ENCODE measurements around the gene APH1B. TPM values are rescaled to one million over a fixed set of nuclear protein-coding genes. Genes with fewer than 3 reads are reported as not detected.

The APH1B gene
- total RNA-seq, 2 donors from 2014 or later = 24.4 to 30.6 TPM

DNA sequence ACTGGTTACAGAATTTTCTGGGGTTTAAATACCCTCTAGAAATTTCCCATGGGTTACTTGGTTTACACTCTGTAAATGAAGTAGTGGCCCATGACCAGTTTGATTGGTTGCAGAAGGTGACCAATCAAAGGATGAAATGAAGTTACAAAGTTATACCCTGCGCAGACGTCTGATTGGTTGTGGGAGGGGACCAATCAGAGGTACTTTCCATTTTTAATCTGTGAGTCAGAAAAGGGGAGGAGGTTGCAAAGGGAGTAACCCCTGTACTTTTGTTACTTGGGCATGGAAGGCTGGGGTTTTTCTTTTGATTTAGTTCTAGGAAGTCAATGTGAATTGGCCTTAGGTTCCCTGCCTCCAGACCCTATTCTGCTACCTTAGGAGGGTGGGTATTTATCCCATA is 18.7 kb upstream of the APH1B start:
- H3K27ac Mint-ChIP-seq = no peak overlapping the region
- ATAC-seq (replicated peaks in 1 of 2) (peak; percentile 41 to 66), DNase-seq (no peak)
- H3K4me3 Mint-ChIP-seq = no peak overlapping the region
- no peaks in the 10 kb centered on the region for H3K9me3 Mint-ChIP-seq
- peaks cover 19% of the 10 kb centered on the region for H3K4me1 Mint-ChIP-seq (ENCODE audit: low read depth)
- H3K36me3 Mint-ChIP-seq (ENCODE audit: insufficient read depth in 2 of 2) = peaks cover 11 to 40% of the 10 kb centered on the region in 2 donors
- no peaks in the 10 kb centered on the region for H3K27me3 Mint-ChIP-seq (ENCODE audit: low read depth)

- peaks cover 9 to 47% of the 10 kb centered on the region in 2 donors for H3K36me3 Mint-ChIP-seq (ENCODE audit: insufficient read depth in 2 of 2)
- H3K27ac Mint-ChIP-seq = no peak overlapping the region
- peaks cover 6% of the 10 kb centered on the region for H3K4me1 Mint-ChIP-seq (ENCODE audit: low read depth)
Observed at GRCh38 chr15:63260791-63261190, 16.6 kb upstream of the APH1B start.

DNA sequence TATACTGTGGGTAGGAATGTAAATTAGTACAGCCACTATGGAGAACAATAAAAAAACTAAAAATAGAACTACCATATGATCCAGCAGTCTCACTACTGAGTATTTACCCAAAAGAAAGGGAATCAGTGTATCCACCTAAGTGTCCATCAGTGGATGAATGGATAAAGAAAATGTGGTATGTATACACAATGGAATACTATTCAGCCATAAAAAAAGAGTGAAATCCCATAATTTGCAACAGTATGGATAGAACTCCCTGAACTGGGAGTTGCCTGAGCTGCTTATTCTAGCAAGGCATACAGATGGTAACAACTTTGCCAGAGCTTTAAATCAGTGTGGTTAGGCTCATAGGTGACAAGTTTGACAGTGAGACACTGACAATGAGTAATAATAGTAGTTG is 16.1 kb upstream of the APH1B start:
- Mint-ChIP-seq H3K27ac (peak overlapping the region; percentile 2), H3K9me3 (no peaks in the 10 kb centered on the region), H3K27me3 (ENCODE audit: low read depth) (no peaks in the 10 kb centered on the region), H3K36me3 (ENCODE audit: insufficient read depth in 2 of 2) (peaks cover 9 to 46% of the 10 kb centered on the region in 2 donors), H3K4me3 (no peak overlapping the region), H3K4me1 (ENCODE audit: low read depth) (peaks cover 6% of the 10 kb centered on the region)
- no peak for DNase-seq
- ATAC-seq (replicated peaks in 1 of 2) = no peak

More at GRCh38 chr15:63260791-63261190, 16.6 kb upstream of the APH1B start:
- H3K27me3 Mint-ChIP-seq (ENCODE audit: low read depth) = no peaks in the 10 kb centered on the region
- H3K4me3 Mint-ChIP-seq = no peak overlapping the region
- DNase-seq = no peak
- ATAC-seq (replicated peaks in 1 of 2) = no peak
- H3K9me3 Mint-ChIP-seq = no peaks in the 10 kb centered on the region

- no peak overlapping the region for H3K4me3 Mint-ChIP-seq
Observed at GRCh38 chr15:63263519-63263918, 13.9 kb upstream of the APH1B start.

DNA sequence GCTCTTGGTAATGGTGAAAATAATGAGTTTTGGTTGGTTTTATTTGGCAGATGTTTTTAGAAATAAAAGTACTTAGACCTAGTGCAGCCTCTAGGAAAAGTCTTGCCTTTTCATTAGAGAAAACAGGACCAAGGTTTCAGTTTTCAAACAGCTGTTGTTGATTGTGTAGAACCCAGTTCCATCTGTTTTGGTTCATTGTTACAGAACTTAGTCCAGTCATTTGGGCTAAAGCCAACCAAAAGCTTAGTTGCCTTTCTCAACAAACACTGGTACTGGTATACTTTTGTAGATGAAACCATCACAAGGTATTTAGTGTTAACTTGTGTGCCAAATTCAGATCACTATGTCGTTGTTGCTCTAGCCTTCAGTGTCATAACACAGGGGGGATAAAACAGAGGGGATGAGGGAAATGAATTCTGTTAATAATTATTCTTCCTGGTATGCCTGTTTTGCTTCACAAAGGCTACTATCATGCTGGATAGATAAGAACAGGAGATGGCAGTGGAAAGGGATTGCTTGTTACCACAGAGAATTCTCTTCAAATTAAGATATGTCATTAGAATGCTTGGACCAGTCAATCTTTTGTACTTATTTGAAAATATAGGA is 12.6 kb upstream of the APH1B start:
- H3K4me3 Mint-ChIP-seq = no peak overlapping the region
- no peaks in the 10 kb centered on the region for H3K27me3 Mint-ChIP-seq (ENCODE audit: low read depth)
- ATAC-seq (replicated peaks in 1 of 2) (no peak), DNase-seq (no peak)
- H3K36me3 Mint-ChIP-seq (ENCODE audit: insufficient read depth in 2 of 2) = peaks cover 8 to 47% of the 10 kb centered on the region in 2 donors
- no peaks in the 10 kb centered on the region for H3K4me1 Mint-ChIP-seq (ENCODE audit: low read depth)
- no peaks in the 10 kb centered on the region for H3K9me3 Mint-ChIP-seq
- H3K27ac Mint-ChIP-seq = peak overlapping the region; percentile 56

More at GRCh38 chr15:63263519-63263918, 13.9 kb upstream of the APH1B start:
- Mint-ChIP-seq H3K27ac (no peak overlapping the region), H3K9me3 (no peaks in the 10 kb centered on the region), H3K36me3 (ENCODE audit: insufficient read depth in 2 of 2) (peaks cover 8 to 43% of the 10 kb centered on the region in 2 donors), H3K4me1 (ENCODE audit: low read depth) (peaks cover 1% of the 10 kb centered on the region), H3K27me3 (ENCODE audit: low read depth) (no peaks in the 10 kb centered on the region)
- no peak for DNase-seq
- ATAC-seq (replicated peaks in 1 of 2) = no peak

- DNase-seq (no peak), ATAC-seq (replicated peaks in 1 of 2) (no peak)
- Mint-ChIP-seq H3K4me3 (peak overlapping the region; percentile 5 to 35), H3K27ac (peak overlapping the region; percentile 5), H3K36me3 (ENCODE audit: insufficient read depth in 2 of 2) (peaks cover 2 to 10% of the 10 kb centered on the region in 2 donors), H3K4me1 (ENCODE audit: low read depth) (peaks cover 48% of the 10 kb centered on the region), H3K9me3 (no peaks in the 10 kb centered on the region), H3K27me3 (ENCODE audit: low read depth) (no peaks in the 10 kb centered on the region)
Observed at GRCh38 chr15:63274427-63274826, 3.0 kb upstream of the APH1B start.

- Mint-ChIP-seq H3K27ac (peak overlapping the region; percentile 97), H3K4me3 (peak overlapping the region; percentile 88 to 93)
- no peak for ATAC-seq (replicated peaks in 1 of 2)
Observed at GRCh38 chr15:63276342-63277037, 915 bp upstream of the APH1B start.

DNA sequence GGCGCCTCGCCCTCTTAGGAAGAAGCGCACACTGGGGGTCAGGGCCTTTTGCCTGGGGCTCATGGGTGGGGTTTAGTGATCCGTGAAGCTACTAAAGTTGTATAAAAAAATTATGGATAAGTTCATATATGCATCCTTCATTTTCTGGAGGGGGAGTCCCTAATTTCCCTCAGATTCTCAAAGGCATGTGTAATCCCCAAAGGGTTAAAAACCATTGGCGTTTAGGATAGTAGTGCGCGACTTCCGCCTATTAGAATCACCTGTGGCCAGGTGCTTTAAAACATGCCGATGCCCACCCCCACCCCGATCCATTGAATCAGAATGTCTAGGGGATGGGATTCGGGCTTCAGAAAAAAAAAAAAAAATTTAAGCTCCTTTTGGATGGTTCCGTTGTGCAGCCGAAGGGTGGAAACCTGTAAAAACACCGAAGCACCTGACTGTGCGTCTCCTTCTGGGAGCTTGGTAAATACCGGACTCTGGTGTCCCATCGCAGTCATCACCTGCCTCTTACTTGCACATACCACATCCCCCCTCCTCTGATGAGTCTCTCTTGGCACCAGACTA is 570 bp downstream of the APH1B start:
- H3K27ac Mint-ChIP-seq = peak overlapping the region; percentile 62
- no peaks in the 10 kb centered on the region for H3K27me3 Mint-ChIP-seq (ENCODE audit: low read depth)
- H3K4me3 Mint-ChIP-seq = peak overlapping the region; percentile 84 to 87
- ATAC-seq (replicated peaks in 1 of 2) = no peak
- DNase-seq = no peak
- no peaks in the 10 kb centered on the region for H3K9me3 Mint-ChIP-seq
- peaks cover 50% of the 10 kb centered on the region for H3K4me1 Mint-ChIP-seq (ENCODE audit: low read depth)
- peaks cover 3 to 11% of the 10 kb centered on the region in 2 donors for H3K36me3 Mint-ChIP-seq (ENCODE audit: insufficient read depth in 2 of 2)

More at GRCh38 chr15:63276342-63277037, 915 bp upstream of the APH1B start:
- peaks cover 54% of the 10 kb centered on the region for H3K4me1 Mint-ChIP-seq (ENCODE audit: low read depth)
- no peaks in the 10 kb centered on the region for H3K9me3 Mint-ChIP-seq
- no peak for DNase-seq
- peaks cover 3 to 13% of the 10 kb centered on the region in 2 donors for H3K36me3 Mint-ChIP-seq (ENCODE audit: insufficient read depth in 2 of 2)
- no peaks in the 10 kb centered on the region for H3K27me3 Mint-ChIP-seq (ENCODE audit: low read depth)

GRCh38 chr15:63283126-63283525 is 5.7 kb downstream of the APH1B start:
- no peak for ATAC-seq (replicated peaks in 1 of 2)
- no peaks in the 10 kb centered on the region for H3K27me3 Mint-ChIP-seq (ENCODE audit: low read depth)
- DNase-seq = no peak
- no peaks in the 10 kb centered on the region for H3K9me3 Mint-ChIP-seq
- H3K27ac Mint-ChIP-seq = no peak overlapping the region
- no peak overlapping the region for H3K4me3 Mint-ChIP-seq
- H3K4me1 Mint-ChIP-seq (ENCODE audit: low read depth) = peaks cover 18% of the 10 kb centered on the region
- peaks cover 1 to 10% of the 10 kb centered on the region in 2 donors for H3K36me3 Mint-ChIP-seq (ENCODE audit: insufficient read depth in 2 of 2)

GRCh38 chr15:63284335-63284734 is 6.9 kb downstream of the APH1B start:
- Mint-ChIP-seq H3K27ac (no peak overlapping the region), H3K9me3 (no peaks in the 10 kb centered on the region), H3K36me3 (ENCODE audit: insufficient read depth in 2 of 2) (peaks cover 1 to 6% of the 10 kb centered on the region in 2 donors), H3K4me1 (ENCODE audit: low read depth) (peaks cover 14% of the 10 kb centered on the region), H3K4me3 (no peak overlapping the region), H3K27me3 (ENCODE audit: low read depth) (no peaks in the 10 kb centered on the region)
- DNase-seq (no peak), ATAC-seq (replicated peaks in 1 of 2) (peak; percentile 32 to 67)

GRCh38 chr15:63287109-63287508 is 9.7 kb downstream of the APH1B start:
- no peak for DNase-seq
- H3K36me3 Mint-ChIP-seq (ENCODE audit: insufficient read depth in 2 of 2) = peaks cover 0 to 2% of the 10 kb centered on the region in 2 donors
- no peaks in the 10 kb centered on the region for H3K9me3 Mint-ChIP-seq
- H3K27ac Mint-ChIP-seq = no peak overlapping the region
- no peak overlapping the region for H3K4me3 Mint-ChIP-seq
- H3K4me1 Mint-ChIP-seq (ENCODE audit: low read depth) = peaks cover 6% of the 10 kb centered on the region
- no peaks in the 10 kb centered on the region for H3K27me3 Mint-ChIP-seq (ENCODE audit: low read depth)
- no peak for ATAC-seq (replicated peaks in 1 of 2)

- Mint-ChIP-seq H3K27ac (peak overlapping the region; percentile 90), H3K36me3 (ENCODE audit: insufficient read depth in 2 of 2) (peaks cover 0 to 2% of the 10 kb centered on the region in 2 donors), H3K4me3 (peak overlapping the region in 1 of 2 donors; percentile 54), H3K4me1 (ENCODE audit: low read depth) (peaks cover 6% of the 10 kb centered on the region), H3K9me3 (no peaks in the 10 kb centered on the region), H3K27me3 (ENCODE audit: low read depth) (no peaks in the 10 kb centered on the region)
- no peak for DNase-seq
- ATAC-seq (replicated peaks in 1 of 2) = no peak
Observed at GRCh38 chr15:63288342-63288741, 10.9 kb downstream of the APH1B start.

- Mint-ChIP-seq H3K27me3 (ENCODE audit: low read depth) (no peaks in the 10 kb centered on the region), H3K9me3 (no peaks in the 10 kb centered on the region), H3K36me3 (ENCODE audit: insufficient read depth in 2 of 2) (peaks cover 0 to 2% of the 10 kb centered on the region in 2 donors), H3K27ac (peak overlapping the region; percentile 90), H3K4me3 (peak overlapping the region in 1 of 2 donors; percentile 54), H3K4me1 (ENCODE audit: low read depth) (peaks cover 6% of the 10 kb centered on the region)
- ATAC-seq (replicated peaks in 1 of 2) = peak; percentile 50 to 52
- DNase-seq = no peak
Observed at GRCh38 chr15:63288778-63289378, 11.5 kb downstream of the APH1B start.

Measured in activated T-cell treated with anti-CD3 and anti-CD28 coated beads, Interleukin-2, amount 50 U/mL, for 72 hours (primary cell).